Hematopoietic multipotent progenitor cell treated with erythropoietin and hydrocortisone succinate and interleukin-3 and kit ligand, for 15 days (in vitro differentiated cells): ENCODE results near the gene EMC8.
"Not testable (repeated sequence)": the region's sequence is repeated elsewhere in the genome, so short reads cannot be mapped to it uniquely, and the experiment has no call there.

Experiments used
- DNase-seq: peaks from one replicate; pipeline ENCODE4 v3.0.0-alpha.2; 2015; ENCODE audit warnings: low spot score

EMC8 gene

GRCh38 chr16:85812811-85813700 is 13.7 kb upstream of the EMC8 start:
- DNase-seq, result no peak

GRCh38 chr16:85812031-85812807 is 12.9 kb upstream of the EMC8 start:
- DNase-seq, result no peak

- DNase-seq, result no peak
These were observed 11.4 kb upstream of the EMC8 start for GRCh38 chr16:85810742-85811115.

- DNase-seq, result no peak
These were observed 10.9 kb upstream of the EMC8 start for GRCh38 chr16:85810097-85810741.

GRCh38 chr16:85809645-85810044 is 10.3 kb upstream of the EMC8 start:
- DNase-seq, result no peak

- no peak for DNase-seq
These were observed 9.6 kb upstream of the EMC8 start for GRCh38 chr16:85808926-85809325.

- not testable (repeated sequence) for DNase-seq
These were observed 8.8 kb upstream of the EMC8 start for GRCh38 chr16:85808104-85808503.

GRCh38 chr16:85807340-85807739 is 8.0 kb upstream of the EMC8 start:
- not testable (repeated sequence) for DNase-seq

- no peak for DNase-seq
These were observed 7.2 kb upstream of the EMC8 start for GRCh38 chr16:85806539-85806938.

- no peak for DNase-seq
These were observed 6.2 kb upstream of the EMC8 start for GRCh38 chr16:85805442-85806045.

GRCh38 chr16:85803570-85803969 is 4.2 kb upstream of the EMC8 start:
- no peak for DNase-seq

- DNase-seq, result peak; percentile 7
These were observed 951 bp upstream of the EMC8 start for GRCh38 chr16:85800321-85800669.

- DNase-seq, result peak; percentile 26
These were observed 345 bp downstream of the EMC8 start for GRCh38 chr16:85798901-85799496.

- DNase-seq, result peak; percentile 6
These were observed 1.0 kb downstream of the EMC8 start for GRCh38 chr16:85798283-85798776.

- DNase-seq, result no peak
These were observed 2.7 kb downstream of the EMC8 start for GRCh38 chr16:85796599-85796998.

- no peak for DNase-seq
These were observed 3.2 kb downstream of the EMC8 start for GRCh38 chr16:85796152-85796551.

- DNase-seq, result no peak
These were observed 4.6 kb downstream of the EMC8 start for GRCh38 chr16:85794696-85795095.

- no peak for DNase-seq
These were observed 5.6 kb downstream of the EMC8 start for GRCh38 chr16:85793662-85794298.

GRCh38 chr16:85789773-85790172 is 9.6 kb downstream of the EMC8 start:
- no peak for DNase-seq

GRCh38 chr16:85788819-85789218 is 10.5 kb downstream of the EMC8 start:
- no peak for DNase-seq

- DNase-seq, result no peak
These were observed 13.4 kb downstream of the EMC8 start for GRCh38 chr16:85785927-85786326.
